ENCODE measurements around the gene SAE1.

SAE1 gene

GRCh38 chr19:47232422-47233211 is 102.0 kb downstream of the SAE1 start:
- Histone ChIP-seq H3K9ac (ENCODE audit: insufficient read length) (no peak overlapping the region), H3K27ac (no peak overlapping the region)

GRCh38 chr19:47236072-47236675 is 105.5 kb downstream of the SAE1 start:
- no peak overlapping the region for H3K4me3 ChIP-seq
- H3K9ac ChIP-seq (ENCODE audit: insufficient read length) = no peak overlapping the region
- no peaks in the 10 kb centered on the region for H3K36me3 ChIP-seq (ENCODE audit: insufficient read depth, low read length)
- no peak for TF ChIP-seq POLR2AphosphoS5 (IDR thresholded peaks at IDR 0.05; ENCODE audit: borderline replicate concordance, low read depth, low read length)
- TF ChIP-seq FOXP2 (optimal IDR thresholded peaks at IDR 0.05; ENCODE audit: control extremely low read depth, extremely low read length, insufficient read depth) = no peak
- TF ChIP-seq EZH2 (IDR thresholded peaks at IDR 0.05) = no peak
- DNase-seq (ENCODE audit: low read depth, low spot score) = no peak
- no peak overlapping the region for H3K27ac ChIP-seq
- H3K9me3 ChIP-seq (ENCODE audit: low read depth, low read length) = no peaks in the 10 kb centered on the region

More at GRCh38 chr19:47232422-47233211, 102.0 kb downstream of the SAE1 start:
- no peaks in the 10 kb centered on the region for H3K36me3 ChIP-seq (ENCODE audit: insufficient read depth, low read length)
- no peaks in the 10 kb centered on the region for H3K9me3 ChIP-seq (ENCODE audit: low read depth, low read length)
- no peak overlapping the region for H3K4me3 ChIP-seq
- no peak for DNase-seq (ENCODE audit: low read depth, low spot score)
- TF ChIP-seq EZH2 (IDR thresholded peaks at IDR 0.05) (no peak), FOXP2 (optimal IDR thresholded peaks at IDR 0.05; ENCODE audit: control extremely low read depth, extremely low read length, insufficient read depth) (no peak), POLR2AphosphoS5 (IDR thresholded peaks at IDR 0.05; ENCODE audit: borderline replicate concordance, low read depth, low read length) (no peak)

GRCh38 chr19:47239152-47239551 is 108.5 kb downstream of the SAE1 start:
- Histone ChIP-seq H3K9me3 (ENCODE audit: low read depth, low read length) (no peaks in the 10 kb centered on the region), H3K9ac (ENCODE audit: insufficient read length) (no peak overlapping the region), H3K36me3 (ENCODE audit: insufficient read depth, low read length) (no peaks in the 10 kb centered on the region), H3K27ac (no peak overlapping the region), H3K4me3 (no peak overlapping the region)
- DNase-seq (ENCODE audit: low read depth, low spot score) = no peak
- TF ChIP-seq EZH2 (IDR thresholded peaks at IDR 0.05) = no peak
- TF ChIP-seq FOXP2 (optimal IDR thresholded peaks at IDR 0.05; ENCODE audit: control extremely low read depth, extremely low read length, insufficient read depth) = no peak
- no peak for TF ChIP-seq POLR2AphosphoS5 (IDR thresholded peaks at IDR 0.05; ENCODE audit: borderline replicate concordance, low read depth, low read length)

GRCh38 chr19:47239610-47240296 is 109.1 kb downstream of the SAE1 start:
- TF ChIP-seq EZH2 (IDR thresholded peaks at IDR 0.05) = no peak
- TF ChIP-seq FOXP2 (optimal IDR thresholded peaks at IDR 0.05; ENCODE audit: control extremely low read depth, extremely low read length, insufficient read depth) = no peak
- TF ChIP-seq POLR2AphosphoS5 (IDR thresholded peaks at IDR 0.05; ENCODE audit: borderline replicate concordance, low read depth, low read length) = no peak
- no peak for DNase-seq (ENCODE audit: low read depth, low spot score)
- no peak overlapping the region for H3K9ac ChIP-seq (ENCODE audit: insufficient read length)
- H3K9me3 ChIP-seq (ENCODE audit: low read depth, low read length) = no peaks in the 10 kb centered on the region
- H3K4me3 ChIP-seq = no peak overlapping the region
- no peak overlapping the region for H3K27ac ChIP-seq
- no peaks in the 10 kb centered on the region for H3K36me3 ChIP-seq (ENCODE audit: insufficient read depth, low read length)

GRCh38 chr19:47240556-47240955 is 109.9 kb downstream of the SAE1 start:
- TF ChIP-seq EZH2 (IDR thresholded peaks at IDR 0.05) (no peak), POLR2AphosphoS5 (IDR thresholded peaks at IDR 0.05; ENCODE audit: borderline replicate concordance, low read depth, low read length) (no peak), FOXP2 (optimal IDR thresholded peaks at IDR 0.05; ENCODE audit: control extremely low read depth, extremely low read length, insufficient read depth) (no peak)
- no peaks in the 10 kb centered on the region for H3K9me3 ChIP-seq (ENCODE audit: low read depth, low read length)
- no peak overlapping the region for H3K27ac ChIP-seq
- no peak overlapping the region; the same call in 1 of the 2 replicates for H3K4me3 ChIP-seq
- H3K9ac ChIP-seq (ENCODE audit: insufficient read length) = no peak overlapping the region
- no peak for DNase-seq (ENCODE audit: low read depth, low spot score)
- H3K36me3 ChIP-seq (ENCODE audit: insufficient read depth, low read length) = no peaks in the 10 kb centered on the region

- Histone ChIP-seq H3K27ac (no peak overlapping the region), H3K9ac (ENCODE audit: insufficient read length) (no peak overlapping the region), H3K4me3 (peak overlapping the region; percentile 28; the same call in 1 of the 2 replicates), H3K9me3 (ENCODE audit: low read depth, low read length) (no peaks in the 10 kb centered on the region), H3K36me3 (ENCODE audit: insufficient read depth, low read length) (no peaks in the 10 kb centered on the region)
- DNase-seq (ENCODE audit: low read depth, low spot score) = no peak
- TF ChIP-seq POLR2AphosphoS5 (IDR thresholded peaks at IDR 0.05; ENCODE audit: borderline replicate concordance, low read depth, low read length) (no peak), FOXP2 (optimal IDR thresholded peaks at IDR 0.05; ENCODE audit: control extremely low read depth, extremely low read length, insufficient read depth) (no peak), EZH2 (IDR thresholded peaks at IDR 0.05) (no peak)
Measured at GRCh38 chr19:47240996-47241918, 110.6 kb downstream of the SAE1 start.

GRCh38 chr19:47241919-47242577 is 111.4 kb downstream of the SAE1 start:
- H3K9ac ChIP-seq (ENCODE audit: insufficient read length) = no peak overlapping the region
- TF ChIP-seq POLR2AphosphoS5 (IDR thresholded peaks at IDR 0.05; ENCODE audit: borderline replicate concordance, low read depth, low read length) (no peak), EZH2 (IDR thresholded peaks at IDR 0.05) (no peak), FOXP2 (optimal IDR thresholded peaks at IDR 0.05; ENCODE audit: control extremely low read depth, extremely low read length, insufficient read depth) (no peak)
- H3K36me3 ChIP-seq (ENCODE audit: insufficient read depth, low read length) = no peaks in the 10 kb centered on the region
- no peaks in the 10 kb centered on the region for H3K9me3 ChIP-seq (ENCODE audit: low read depth, low read length)
- DNase-seq (ENCODE audit: low read depth, low spot score) = no peak
- H3K4me3 ChIP-seq = no peak overlapping the region
- H3K27ac ChIP-seq = no peak overlapping the region
